Transverse colon (tissue), 4 donors: ENCODE data around the gene IFRD2. TPM values are rescaled to one million over a fixed set of nuclear protein-coding genes. Genes with fewer than 3 reads are reported as not detected.

Experiments used
- DNase-seq: peaks from one replicate; pipeline ENCODE4 v3.0.0-alpha.2; 2019
- H3K27ac ChIP-seq, 4 donors: fragments of 200-600 bp; sonication (generic); 2 replicates each; pipeline ENCODE4 v1.5.1; 2016 to 2018; ENCODE audit warnings: inconsistent platforms in 4 of 4
- H3K27me3 ChIP-seq: fragments of 200-600 bp; sonication (generic); 2 replicates; pipeline ENCODE4 v1.5.1; 2017; ENCODE audit warnings: inconsistent platforms
- H3K36me3 ChIP-seq, 4 donors: fragments of 200-600 bp; sonication (generic); 2 replicates each; pipeline ENCODE4 v1.5.1; 2017 to 2019; ENCODE audit warnings: inconsistent platforms in 4 of 4
- H3K4me1 ChIP-seq, 4 donors: fragments of 200-600 bp; sonication (generic); 2 replicates each; pipeline ENCODE4 v1.5.1; 2017 to 2020; ENCODE audit warnings: inconsistent platforms in 4 of 4
- H3K4me3 ChIP-seq, 4 donors: fragments of 200-600 bp; sonication (generic); 1 replicate in 1 of 4; 2 replicates in 3 of 4; pipeline versions ENCODE4 v1.5.1 to v1.6.1; 2017 to 2019; ENCODE audit warnings: inconsistent platforms in 4 of 4
- H3K9me3 ChIP-seq, 2 donors: fragments of 200-600 bp; sonication (generic); 2 replicates each; pipeline ENCODE4 v1.5.1; 2017 to 2019; ENCODE audit warnings: inconsistent platforms in 2 of 2
- CTCF ChIP-seq, 5 experiments: fragments of 200-600 bp in 3 of 5; fragments of 450-650 bp in 2 of 5; sonication (generic) in 3 of 5; IDR thresholded peaks; 1 replicate in 2 of 5; 2 replicates in 3 of 5; pipeline ENCODE4 v1.5.1; 2016 to 2017; ENCODE audit warnings: antibody characterized with exemption in 5 of 5, inconsistent platforms in 3 of 5, mild to moderate bottlenecking in 2 of 5, moderate library complexity in 1 of 5
- EP300 ChIP-seq: sonication (generic); formaldehyde crosslinking; IDR thresholded peaks from one replicate; pipeline ENCODE4 v1.6.1; 2017; ENCODE audit warnings: antibody characterized with exemption, low read depth
- POLR2A ChIP-seq: fragments of 450-650 bp; IDR thresholded peaks from one replicate; pipeline ENCODE4 v1.6.1; 2016; ENCODE audit warnings: antibody characterized with exemption, mild to moderate bottlenecking, moderate library complexity
- POLR2AphosphoS5 ChIP-seq, 3 donors: sonication (generic); formaldehyde crosslinking; IDR thresholded peaks; one replicate each; pipeline ENCODE4 v1.6.1; 2016; ENCODE audit warnings: antibody characterized with exemption in 3 of 3
- WGBS, 2 donors: methylation state at CpG; one replicate each; pipeline ENCODE4 v1.1.5; 2018; ENCODE audit warnings: low coverage in 1 of 2; 5-methylcytosine and 5-hydroxymethylcytosine counted together
- in situ Hi-C, 4 donors: fragments of 200-750 bp; cut with MboI; loops; one replicate each; pipeline versions ENCODE4 v1.15.0 to v1.15.1; 2017; ENCODE audit warnings: low sequenced_read_pairs in 3 of 4, low pct_ligation_motif_present in 1 of 4, low pct_unique_long_range_greater_than_20kb in 1 of 4
- intact Hi-C: fragments of 100-400 bp; cut with DNase I; formaldehyde crosslinking; loops from one replicate; pipeline ENCODE4 v1.15.1; 2023; ENCODE audit warnings: low total_unique reads
- total RNA-seq, 4 donors: library from RNA; depleted of rRNA; stranded (reverse); fragments of >200 nt; gene quantifications; one replicate each; pipeline ENCODE4 v1.1.0, GENCODE V29; 2016

The IFRD2 gene
- total RNA-seq, 4 donors from 2014 or later: 44.9 to 183 (median 59.5) TPM

DNA sequence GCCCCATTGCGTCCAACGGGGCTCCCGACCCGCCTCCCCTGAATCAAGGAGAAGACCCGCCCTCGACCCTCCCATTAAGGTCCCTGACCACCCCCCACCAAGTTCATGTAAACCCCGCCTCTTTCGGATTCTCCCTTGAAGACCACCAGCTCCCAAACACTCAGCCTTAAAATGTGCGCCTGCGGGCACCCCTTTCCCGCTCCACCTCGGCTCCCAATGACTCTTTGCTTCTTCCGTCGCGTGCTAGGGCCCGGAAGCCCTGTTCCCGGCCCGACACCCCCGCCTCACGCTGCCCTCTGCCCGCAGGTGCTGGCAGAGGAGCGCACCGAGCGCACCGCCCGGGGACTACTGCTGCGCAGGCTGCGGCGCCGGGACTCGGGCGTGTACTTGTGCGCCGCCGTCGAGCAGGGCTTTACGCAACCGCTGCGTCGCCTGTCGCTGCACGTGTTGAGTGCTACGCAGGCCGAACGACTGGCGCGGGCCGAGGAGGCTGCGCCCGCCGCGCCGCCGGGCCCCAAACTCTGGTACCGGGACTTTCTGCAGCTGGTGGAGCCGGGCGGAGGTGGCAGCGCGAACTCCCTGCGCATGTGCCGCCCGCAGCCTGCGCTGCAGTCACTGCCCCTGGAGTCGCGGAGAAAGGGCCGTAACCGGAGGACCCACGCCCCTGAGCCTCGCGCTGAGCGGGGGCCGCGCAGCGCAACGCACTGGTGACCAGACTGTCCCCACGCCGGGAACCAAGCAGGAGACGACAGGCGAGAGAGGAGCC is 16.1 kb downstream of the IFRD2 start:
- DNase-seq: no peak
- TF ChIP-seq POLR2A (no peak), CTCF (IDR thresholded peaks at IDR 0.05) (no peak), EP300 (no peak), POLR2AphosphoS5 (IDR thresholded peaks at IDR 0.05) (no peak)
- in situ Hi-C loops (no loop called here), intact Hi-C loops (loop anchor here (10.0 kb wide), 1 partner anchor 151 kb away; no protein-coding TSS in a partner anchor)
- H3K4me3 ChIP-seq: no peak overlapping the region
- 67 to 75% methylated on average over 8 to 65 of the region's 79 CpGs for WGBS, 2 donors
- H3K4me1 ChIP-seq: peaks cover 7 to 29% (median 14%) of the 10 kb centered on the region in 4 donors
- no peak overlapping the region for H3K27ac ChIP-seq
- no peaks in the 10 kb centered on the region for H3K9me3 ChIP-seq
- peaks cover 33% of the 10 kb centered on the region for H3K27me3 ChIP-seq
- H3K36me3 ChIP-seq: no peaks in the 10 kb centered on the region

- no peak for TF ChIP-seq POLR2A
- no peak for TF ChIP-seq EP300
- intact Hi-C loops (loop anchor here (10.0 kb wide), 1 partner anchor 151 kb away; no protein-coding TSS in a partner anchor), in situ Hi-C loops (no loop called here)
- Histone ChIP-seq H3K27me3 (peaks cover 33% of the 10 kb centered on the region), H3K36me3 (no peaks in the 10 kb centered on the region), H3K9me3 (no peaks in the 10 kb centered on the region), H3K4me3 (no peak overlapping the region), H3K4me1 (peaks cover 7 to 32% (median 16%) of the 10 kb centered on the region in 4 donors), H3K27ac (no peak overlapping the region)
- DNase-seq: no peak
- whole genome bisulfite sequencing, 2 donors: 74% methylated on average over 65 of the region's 65 CpGs; no CpG with 5 or more reads in 1 of the 2 donors
Measured at GRCh38 chr3:50275141-50275995, 16.9 kb downstream of the IFRD2 start.

DNA sequence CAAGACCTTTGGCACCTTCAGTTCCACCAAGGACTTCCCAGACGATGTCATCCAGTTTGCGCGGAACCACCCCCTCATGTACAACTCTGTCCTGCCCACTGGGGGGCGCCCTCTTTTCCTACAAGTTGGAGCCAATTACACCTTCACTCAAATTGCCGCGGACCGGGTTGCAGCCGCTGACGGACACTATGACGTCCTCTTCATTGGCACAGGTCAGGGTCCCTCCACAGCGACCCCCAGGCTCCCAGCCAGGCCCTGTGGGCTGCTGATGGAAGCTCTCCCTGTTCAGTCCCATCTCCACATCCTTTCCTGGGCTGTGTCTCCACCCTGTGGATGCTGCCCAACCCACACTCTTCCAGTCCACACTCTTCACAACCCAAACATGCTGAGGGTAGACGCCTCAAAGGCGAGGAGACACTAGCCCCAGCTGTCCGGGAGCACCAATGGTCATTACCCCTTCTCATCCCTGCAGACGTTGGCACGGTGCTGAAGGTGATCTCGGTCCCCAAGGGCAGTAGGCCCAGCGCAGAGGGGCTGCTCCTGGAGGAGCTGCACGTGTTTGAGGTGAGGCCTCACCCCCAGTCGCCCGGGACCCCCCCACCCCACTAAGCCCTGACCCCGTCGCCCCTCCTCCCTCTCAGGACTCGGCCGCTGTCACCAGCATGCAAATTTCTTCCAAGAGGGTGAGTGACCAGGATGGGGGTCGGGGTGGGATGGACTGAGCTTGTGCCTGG is 17.7 kb downstream of the IFRD2 start:
- Histone ChIP-seq H3K4me3 (no peak overlapping the region), H3K9me3 (no peaks in the 10 kb centered on the region), H3K36me3 (no peaks in the 10 kb centered on the region), H3K27me3 (peaks cover 33% of the 10 kb centered on the region), H3K4me1 (peaks cover 7 to 41% (median 24%) of the 10 kb centered on the region in 4 donors), H3K27ac (no peak overlapping the region)
- WGBS, 2 donors: 23% methylated on average over 18 of the region's 26 CpGs; no CpG with 5 or more reads in 1 of the 2 donors
- DNase-seq: peak; percentile 84
- TF ChIP-seq POLR2AphosphoS5 (IDR thresholded peaks at IDR 0.05) (no peak), CTCF (IDR thresholded peaks at IDR 0.05) (peak; percentile 74 to 91 (median 79)), EP300 (no peak), POLR2A (no peak)
- intact Hi-C loops (loop anchor here (5.0 to 10.0 kb wide), 2 partner anchors 82 to 150 kb away; partner anchors contain the start of gene GNAT1), in situ Hi-C loops (loop anchor here in 1 of 4 donors (5.0 kb wide), 1 partner anchor 82 kb away; the partner anchor contains the start of gene GNAT1)

- Histone ChIP-seq H3K27me3 (peaks cover 33% of the 10 kb centered on the region), H3K27ac (no peak overlapping the region), H3K4me3 (peak overlapping the region in 2 of 4 donors; percentile 35 to 40), H3K36me3 (no peaks in the 10 kb centered on the region), H3K4me1 (peaks cover 14 to 48% (median 31%) of the 10 kb centered on the region in 4 donors), H3K9me3 (no peaks in the 10 kb centered on the region)
- TF ChIP-seq POLR2A: no peak
- no peak for TF ChIP-seq CTCF (IDR thresholded peaks at IDR 0.05)
- DNase-seq: no peak
- intact Hi-C loops: loop anchor here (2.0 to 10.0 kb wide), 3 partner anchors 47 to 149 kb away; partner anchors contain the start of gene GNAT1
- 61% methylated on average over 29 of the region's 31 CpGs; no CpG with 5 or more reads in 1 of the 2 donors for WGBS, 2 donors
- in situ Hi-C loops: loop anchor here in 1 of 4 donors (5.0 kb wide), 1 partner anchor 81 kb away; the partner anchor contains the start of gene GNAT1
Measured at GRCh38 chr3:50273689-50274065, 18.6 kb downstream of the IFRD2 start.
